ENCODE measurements around the gene CTBP2. TPM values are rescaled to one million over a fixed set of nuclear protein-coding genes. Genes with fewer than 3 reads are reported as not detected.

The CTBP2 gene
- total and polyA plus RNA-seq, 2 of the 13 experiments (the other 11 are each of a cell fraction or from before 2014, with no cell fraction given), result 0.08 TPM; not detected in 1

DNA sequence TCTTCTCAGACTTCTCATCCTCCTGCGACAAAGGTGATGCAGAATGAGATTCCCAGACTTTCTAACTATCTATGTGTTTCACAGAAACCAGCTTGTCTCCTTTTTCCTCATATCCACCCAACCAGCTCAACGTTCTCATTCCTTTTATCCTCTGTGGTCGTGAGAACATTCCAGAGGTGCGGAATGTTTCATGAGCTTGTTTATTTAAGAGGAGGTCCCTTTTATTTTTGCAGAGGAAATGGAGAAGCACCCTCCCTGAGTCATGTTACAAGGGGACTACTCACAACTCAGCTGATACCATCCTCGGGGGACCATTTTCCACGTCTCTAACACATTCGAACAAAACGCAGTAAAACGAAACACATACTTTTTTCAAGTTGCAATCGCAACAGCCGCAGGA is 125.2 kb downstream of the CTBP2 start:
- WGBS (ENCODE audit: low lambda C conversion rate), result 19% methylated on average over 11 of the region's 11 CpGs
- Histone ChIP-seq H3K4me2 (ENCODE audit: low read depth, low read length) (no peak overlapping the region), H3K36me3 (replicated peaks in 1 of 2; ENCODE audit: control insufficient read depth in 1 of 2, insufficient read depth in 2 of 2, low read length in 2 of 2) (no peaks in the 10 kb centered on the region), H3K27ac (ENCODE audit: extremely low read length, insufficient read depth, low read length) (no peak overlapping the region), H3K4me3 (replicated peaks in 1 of 3; ENCODE audit: insufficient read depth in 1 of 3, low read depth in 2 of 3, low read length in 3 of 3) (no peak overlapping the region), H3K9ac (ENCODE audit: insufficient read depth, low read depth, low read length) (no peak overlapping the region), H3K79me2 (ENCODE audit: insufficient read depth, low read length) (no peaks in the 10 kb centered on the region), H4K20me1 (ENCODE audit: insufficient read depth, low read length) (no peaks in the 10 kb centered on the region), H3K27me3 (ENCODE audit: control insufficient read depth in 1 of 2, insufficient read depth in 2 of 2, low read length in 2 of 2) (peaks cover 0 to 53% of the 10 kb centered on the region in 2 experiments; a peak in 3 of 5 replicates), H3K9me3 (ENCODE audit: low read length) (no peaks in the 10 kb centered on the region), H2AFZ (ENCODE audit: low read length) (no peak overlapping the region), H3K4me1 (ENCODE audit: insufficient read depth, low read length) (no peaks in the 10 kb centered on the region; the same call in 1 of the 2 replicates)
- in situ Hi-C loops (cut with HindIII; ENCODE audit: extremely low pct_ligation_motif_present, low pct_unique_long_range_greater_than_20kb) (no loop called here), intact Hi-C loops (cut with micrococcal nuclease; ENCODE audit: unreplicated experiment) (no loop called here)
- ChIA-PET CTCF (ENCODE audit: low intra/inter-chr PET ratio, low total read pairs) (no interaction called here), POLR2A (no interaction called here)
- TF ChIP-seq TAF1 (CRISPR knock-in tag; IDR thresholded peaks at IDR 0.05) (no peak), ZNF607 (CRISPR knock-in tag; IDR thresholded peaks at IDR 0.05; ENCODE audit: borderline replicate concordance) (no peak), SNRNP70 (IDR thresholded peaks at IDR 0.05; ENCODE audit: low read depth, low read length) (no peak), ZNF670 (CRISPR knock-in tag; IDR thresholded peaks at IDR 0.05; ENCODE audit: borderline replicate concordance) (no peak)
- TF ChIP-seq, protein P1, sequence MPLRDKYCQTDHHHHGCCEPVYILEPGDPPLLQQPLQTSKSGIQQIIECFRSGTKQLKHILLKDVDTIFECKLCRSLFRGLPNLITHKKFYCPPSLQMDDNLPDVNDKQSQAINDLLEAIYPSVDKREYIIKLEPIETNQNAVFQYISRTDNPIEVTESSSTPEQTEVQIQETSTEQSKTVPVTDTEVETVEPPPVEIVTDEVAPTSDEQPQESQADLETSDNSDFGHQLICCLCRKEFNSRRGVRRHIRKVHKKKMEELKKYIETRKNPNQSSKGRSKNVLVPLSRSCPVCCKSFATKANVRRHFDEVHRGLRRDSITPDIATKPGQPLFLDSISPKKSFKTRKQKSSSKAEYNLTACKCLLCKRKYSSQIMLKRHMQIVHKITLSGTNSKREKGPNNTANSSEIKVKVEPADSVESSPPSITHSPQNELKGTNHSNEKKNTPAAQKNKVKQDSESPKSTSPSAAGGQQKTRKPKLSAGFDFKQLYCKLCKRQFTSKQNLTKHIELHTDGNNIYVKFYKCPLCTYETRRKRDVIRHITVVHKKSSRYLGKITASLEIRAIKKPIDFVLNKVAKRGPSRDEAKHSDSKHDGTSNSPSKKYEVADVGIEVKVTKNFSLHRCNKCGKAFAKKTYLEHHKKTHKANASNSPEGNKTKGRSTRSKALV (CRISPR knock-in tag; IDR thresholded peaks at IDR 0.05), result no peak
- TF ChIP-seq, protein P2, sequence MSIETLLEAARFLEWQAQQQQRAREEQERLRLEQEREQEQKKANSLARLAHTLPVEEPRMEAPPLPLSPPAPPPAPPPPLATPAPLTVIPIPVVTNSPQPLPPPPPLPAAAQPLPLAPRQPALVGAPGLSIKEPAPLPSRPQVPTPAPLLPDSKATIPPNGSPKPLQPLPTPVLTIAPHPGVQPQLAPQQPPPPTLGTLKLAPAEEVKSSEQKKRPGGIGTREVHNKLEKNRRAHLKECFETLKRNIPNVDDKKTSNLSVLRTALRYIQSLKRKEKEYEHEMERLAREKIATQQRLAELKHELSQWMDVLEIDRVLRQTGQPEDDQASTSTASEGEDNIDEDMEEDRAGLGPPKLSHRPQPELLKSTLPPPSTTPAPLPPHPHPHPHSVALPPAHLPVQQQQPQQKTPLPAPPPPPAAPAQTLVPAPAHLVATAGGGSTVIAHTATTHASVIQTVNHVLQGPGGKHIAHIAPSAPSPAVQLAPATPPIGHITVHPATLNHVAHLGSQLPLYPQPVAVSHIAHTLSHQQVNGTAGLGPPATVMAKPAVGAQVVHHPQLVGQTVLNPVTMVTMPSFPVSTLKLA (IDR thresholded peaks at IDR 0.05), result no peak
- BruUV-seq (replicated peaks), result no TSS peak
- FAIRE-seq, result no peak
- peak; percentile 23 for DNase-seq (ENCODE audit: low spot score)
- ATAC-seq, result no peak

All from HepG2 (cell line).